HepG2 (cell line): ENCODE data around the gene KRTAP3-3. TPM values are rescaled to one million over a fixed set of nuclear protein-coding genes. Genes with fewer than 3 reads are reported as not detected.

ENCODE experiments used
- CREM ChIP-seq, 2 experiments: sonication (generic) in 1 of 2; formaldehyde crosslinking in 1 of 2; IDR thresholded peaks; 2 replicates each; pipeline versions ENCODE4 v1.4.0 to v1.6.1; 2016 to 2020; ENCODE audit warnings: antibody characterized with exemption in 1 of 2, mild to moderate bottlenecking in 1 of 2, missing genetic modification reagents in 1 of 2
- GPBP1L1 ChIP-seq: sonication (generic); formaldehyde crosslinking; IDR thresholded peaks from 2 replicates; pipeline ENCODE4 v1.5.0; 2020; ENCODE audit warnings: mild to moderate bottlenecking, missing genetic modification reagents
- GTF3A ChIP-seq: sonication (generic); formaldehyde crosslinking; conservative IDR thresholded peaks from 2 replicates; pipeline ENCODE4 v1.4.0; 2020; ENCODE audit warnings: mild to moderate bottlenecking, missing genetic modification reagents
- HDAC1 ChIP-seq: sonication (generic); formaldehyde crosslinking; IDR thresholded peaks from 2 replicates; pipeline ENCODE4 v1.5.1; 2020; ENCODE audit warnings: mild to moderate bottlenecking, missing genetic modification reagents
- HMGXB4 ChIP-seq, 2 experiments: sonication (generic) in 1 of 2; formaldehyde crosslinking in 1 of 2; IDR thresholded peaks; 2 replicates each; pipeline versions ENCODE4 v1.4.0 to v1.6.1; 2018 to 2020; ENCODE audit warnings: missing genetic modification reagents in 2 of 2, borderline replicate concordance in 1 of 2, low read depth in 1 of 2, mild to moderate bottlenecking in 1 of 2, missing biosample characterization in 1 of 2
- HOXA9 ChIP-seq: sonication (generic); formaldehyde crosslinking; IDR thresholded peaks from 2 replicates; pipeline ENCODE4 v1.8.1; 2022; ENCODE audit warnings: missing genetic modification reagents, mild to moderate bottlenecking, moderate library complexity, borderline replicate concordance
- KDM3A ChIP-seq: IDR thresholded peaks from 2 replicates; pipeline ENCODE4 v1.6.1; 2018; ENCODE audit warnings: low read depth, missing compliant biosample characterization
- NFE2L2 ChIP-seq: fragments of 150-350 bp; IDR thresholded peaks from 2 replicates; pipeline ENCODE4 v1.6.1; 2014; ENCODE audit warnings: low read length
- RELA ChIP-seq: sonication (generic); formaldehyde crosslinking; IDR thresholded peaks from 2 replicates; pipeline ENCODE4 v1.4.0; 2020; ENCODE audit warnings: missing genetic modification reagents
- SP5 ChIP-seq: IDR thresholded peaks from 2 replicates; pipeline ENCODE4 v1.6.1; 2016; ENCODE audit warnings: low read depth, borderline replicate concordance
- ZNF772 ChIP-seq: sonication (generic); formaldehyde crosslinking; IDR thresholded peaks from 2 replicates; pipeline ENCODE4 v1.5.0; 2020; ENCODE audit warnings: mild to moderate bottlenecking, missing genetic modification reagents
- polyA plus RNA-seq, 8 experiments: library from polyadenylated mRNA; depleted of rRNA in 3 of 8; stranded (reverse) in 7 of 8; unstranded in 1 of 8; fragments of >200 nt; fragmentation: Illumina TruSeq in 4 of 8; extraction: Trizol in 4 of 8; gene quantifications; 2 replicates each; pipeline versions ENCODE4 v1.2.1 to v1.2.3, GENCODE V29; 2011 to 2016; ENCODE audit warnings: low read depth in 4 of 8, missing spikeins in 1 of 8, mixed read lengths in 1 of 8; ENCODE audit not compliant: insufficient read depth in 1 of 8
- total RNA-seq, 5 experiments: library from RNA; depleted of rRNA; stranded (reverse); fragments of >200 nt; fragmentation: Illumina TruSeq; extraction: Trizol; gene quantifications; 2 replicates each; pipeline ENCODE4 v1.2.3, GENCODE V29; 2016; ENCODE audit warnings: low read depth in 1 of 5
- TF ChIP-seq, protein P1 (sequence below): sonication (generic); formaldehyde crosslinking; IDR thresholded peaks from 2 replicates; pipeline ENCODE4 v1.4.0; 2020; ENCODE audit warnings: missing genetic modification reagents

Gene KRTAP3-3
- total and polyA plus RNA-seq, 2 of the 13 experiments (the other 11 are each of a cell fraction or from before 2014, with no cell fraction given) = not detected

DNA sequence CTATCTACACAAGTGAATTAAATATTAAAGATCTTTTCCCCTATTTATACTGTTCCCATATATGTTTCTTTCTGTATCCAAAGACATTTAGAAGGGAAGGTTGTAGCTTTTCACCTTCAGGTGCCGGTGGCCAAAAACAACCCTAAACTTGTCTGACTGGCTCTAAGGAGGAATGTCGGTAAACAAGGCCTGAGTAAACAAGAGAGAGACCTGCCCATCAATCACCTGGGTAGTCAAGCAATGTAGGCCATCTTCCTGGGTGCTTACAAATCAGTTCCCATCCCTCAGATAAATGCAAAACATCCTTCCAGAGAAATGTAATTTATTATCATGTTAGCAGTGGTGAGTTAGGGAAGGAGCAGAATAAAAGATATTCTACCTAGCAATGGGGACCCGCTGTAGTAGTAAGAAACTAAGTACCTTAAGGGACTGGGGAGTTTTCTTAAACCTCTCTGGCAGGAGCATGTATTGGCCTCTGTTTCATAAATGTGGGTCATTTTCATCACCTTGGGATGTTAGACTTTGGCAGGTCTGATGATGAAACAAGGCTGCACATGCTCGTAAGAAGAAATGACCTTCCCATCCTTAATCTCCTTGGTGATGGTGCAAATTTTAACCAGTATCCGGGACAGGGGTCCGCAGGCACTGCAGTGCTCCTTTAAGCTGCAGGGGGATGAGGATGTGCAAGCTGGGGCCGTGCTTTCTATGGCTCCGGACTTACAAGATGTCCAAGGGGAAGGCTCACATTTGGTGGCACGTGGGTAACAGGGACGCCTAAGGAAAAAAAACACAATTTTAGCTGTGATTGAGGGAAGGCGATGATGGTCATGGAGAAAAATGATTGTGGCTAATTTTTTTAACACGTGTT is 35.6 kb downstream of the KRTAP3-3 start (continued):
- TF ChIP-seq HMGXB4 (CRISPR knock-in tag; IDR thresholded peaks at IDR 0.05; ENCODE audit: borderline replicate concordance in 1 of 2, low read depth in 1 of 2) = no peak
- TF ChIP-seq GPBP1L1 = no peak
- TF ChIP-seq RELA (CRISPR knock-in tag) = no peak
- TF ChIP-seq SP5 (CRISPR knock-in tag) = peak; percentile 62; the same call in 1 of the 2 replicates
- TF ChIP-seq, protein P1, sequence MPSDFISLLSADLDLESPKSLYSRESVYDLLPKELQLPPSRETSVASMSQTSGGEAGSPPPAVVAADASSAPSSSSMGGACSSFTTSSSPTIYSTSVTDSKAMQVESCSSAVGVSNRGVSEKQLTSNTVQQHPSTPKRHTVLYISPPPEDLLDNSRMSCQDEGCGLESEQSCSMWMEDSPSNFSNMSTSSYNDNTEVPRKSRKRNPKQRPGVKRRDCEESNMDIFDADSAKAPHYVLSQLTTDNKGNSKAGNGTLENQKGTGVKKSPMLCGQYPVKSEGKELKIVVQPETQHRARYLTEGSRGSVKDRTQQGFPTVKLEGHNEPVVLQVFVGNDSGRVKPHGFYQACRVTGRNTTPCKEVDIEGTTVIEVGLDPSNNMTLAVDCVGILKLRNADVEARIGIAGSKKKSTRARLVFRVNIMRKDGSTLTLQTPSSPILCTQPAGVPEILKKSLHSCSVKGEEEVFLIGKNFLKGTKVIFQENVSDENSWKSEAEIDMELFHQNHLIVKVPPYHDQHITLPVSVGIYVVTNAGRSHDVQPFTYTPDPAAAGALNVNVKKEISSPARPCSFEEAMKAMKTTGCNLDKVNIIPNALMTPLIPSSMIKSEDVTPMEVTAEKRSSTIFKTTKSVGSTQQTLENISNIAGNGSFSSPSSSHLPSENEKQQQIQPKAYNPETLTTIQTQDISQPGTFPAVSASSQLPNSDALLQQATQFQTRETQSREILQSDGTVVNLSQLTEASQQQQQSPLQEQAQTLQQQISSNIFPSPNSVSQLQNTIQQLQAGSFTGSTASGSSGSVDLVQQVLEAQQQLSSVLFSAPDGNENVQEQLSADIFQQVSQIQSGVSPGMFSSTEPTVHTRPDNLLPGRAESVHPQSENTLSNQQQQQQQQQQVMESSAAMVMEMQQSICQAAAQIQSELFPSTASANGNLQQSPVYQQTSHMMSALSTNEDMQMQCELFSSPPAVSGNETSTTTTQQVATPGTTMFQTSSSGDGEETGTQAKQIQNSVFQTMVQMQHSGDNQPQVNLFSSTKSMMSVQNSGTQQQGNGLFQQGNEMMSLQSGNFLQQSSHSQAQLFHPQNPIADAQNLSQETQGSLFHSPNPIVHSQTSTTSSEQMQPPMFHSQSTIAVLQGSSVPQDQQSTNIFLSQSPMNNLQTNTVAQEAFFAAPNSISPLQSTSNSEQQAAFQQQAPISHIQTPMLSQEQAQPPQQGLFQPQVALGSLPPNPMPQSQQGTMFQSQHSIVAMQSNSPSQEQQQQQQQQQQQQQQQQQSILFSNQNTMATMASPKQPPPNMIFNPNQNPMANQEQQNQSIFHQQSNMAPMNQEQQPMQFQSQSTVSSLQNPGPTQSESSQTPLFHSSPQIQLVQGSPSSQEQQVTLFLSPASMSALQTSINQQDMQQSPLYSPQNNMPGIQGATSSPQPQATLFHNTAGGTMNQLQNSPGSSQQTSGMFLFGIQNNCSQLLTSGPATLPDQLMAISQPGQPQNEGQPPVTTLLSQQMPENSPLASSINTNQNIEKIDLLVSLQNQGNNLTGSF (CRISPR knock-in tag) = no peak
- TF ChIP-seq ZNF772 (CRISPR knock-in tag) = no peak
- TF ChIP-seq KDM3A (CRISPR knock-in tag) = no peak
- peak; percentile 72 for TF ChIP-seq CREM (IDR thresholded peaks at IDR 0.05)
- TF ChIP-seq CREM (CRISPR knock-in tag; IDR thresholded peaks at IDR 0.05) = no peak
- no peak; the same call in 1 of the 2 replicates for TF ChIP-seq HOXA9
- no peak for TF ChIP-seq NFE2L2
- TF ChIP-seq GTF3A = no peak
- TF ChIP-seq HDAC1 (CRISPR knock-in tag) = no peak; the same call in 1 of the 2 replicates
